A549 (cell line): ENCODE measurements around the gene DLG1. TPM values are rescaled to one million over a fixed set of nuclear protein-coding genes. Genes with fewer than 3 reads are reported as not detected.

Source experiments
- ATAC-seq, 2 experiments: fragments of 200-7000 bp in 1 of 2; fragments of >200 bp in 1 of 2; cut with Nextera tagmentation in 1 of 2; cut with Tn5 transposase in 1 of 2; 3 replicates each; pipeline versions ENCODE4 v1.8.0 to v1.9.1; 2018 to 2020; ENCODE audit warnings: mild to moderate bottlenecking in 1 of 2, moderate library complexity in 1 of 2
- CTCF ChIA-PET: fragments of 300-600 bp; sonication (Branson Sonifier 250); formaldehyde crosslinking; extraction: SDS; loops from one replicate; lab custom pipeline; 2021; ENCODE audit warnings: antibody characterized with exemption, inconsistent platforms; lab: Yijun Ruan, JAX
- POLR2A ChIA-PET: fragments of 350-600 bp; formaldehyde crosslinking; extraction: SDS; loops from one replicate; lab custom pipeline; 2021; ENCODE audit warnings: antibody characterized with exemption, inconsistent platforms; lab: Yijun Ruan, JAX
- DNase-seq, 2 experiments: peaks; one replicate each; pipeline versions ENCODE4 v3.0.0 to v3.0.0-alpha.2; 2011 to 2016; ENCODE audit warnings: low read depth in 1 of 2, low spot score in 1 of 2
- FAIRE-seq: peaks from 2 replicates; lab custom pipeline; 2011; peaks lifted over from hg19 to GRCh38; lab: Jason Lieb, UNC
- H3K27ac ChIP-seq, 2 experiments: fragments of >200 bp; sonication (Bioruptor Twin); formaldehyde crosslinking; 3 replicates each; pipeline ENCODE4 v1.5.1; 2016 to 2017
- H3K4me1 ChIP-seq: fragments of >200 bp; sonication (Bioruptor Twin); formaldehyde crosslinking; 3 replicates; pipeline ENCODE4 v1.6.1; 2016
- H3K4me2 ChIP-seq: fragments of >200 bp; sonication (Bioruptor Twin); formaldehyde crosslinking; 3 replicates; pipeline ENCODE4 v1.6.1; 2016
- H3K4me3 ChIP-seq: fragments of >200 bp; sonication (Bioruptor Twin); formaldehyde crosslinking; 3 replicates; pipeline ENCODE4 v1.5.1; 2016
- H3K9me3 ChIP-seq: fragments of >200 bp; sonication (Bioruptor Twin); formaldehyde crosslinking; 3 replicates; pipeline ENCODE4 v1.6.1; 2016
- CBX2 ChIP-seq: fragments of 200-600 bp; sonication (generic); IDR thresholded peaks from 2 replicates; pipeline ENCODE4 v1.6.1; 2016; ENCODE audit warnings: low read depth, mild to moderate bottlenecking, borderline replicate concordance
- CBX8 ChIP-seq: fragments of 200-600 bp; sonication (generic); IDR thresholded peaks from 2 replicates; pipeline ENCODE4 v1.6.1; 2016
- CHD4 ChIP-seq: fragments of 200-600 bp; sonication (generic); IDR thresholded peaks from 2 replicates; pipeline ENCODE4 v1.6.1; 2016; ENCODE audit warnings: antibody characterized with exemption, mild to moderate bottlenecking, borderline replicate concordance
- EHF ChIP-seq: fragments of 250-450 bp; sonication (Bioruptor Pico); IDR thresholded peaks from 2 replicates; pipeline ENCODE4 v1.5.0; 2020; ENCODE audit warnings: mild to moderate bottlenecking
- EP300 ChIP-seq, 2 experiments: fragments of >200 bp; sonication (Bioruptor Twin); formaldehyde crosslinking; IDR thresholded peaks; 2 replicates in 1 of 2; 3 replicates in 1 of 2; pipeline ENCODE4 v1.6.1; 2016 to 2017
- ESRRA ChIP-seq: fragments of 150-350 bp; IDR thresholded peaks from 2 replicates; pipeline ENCODE4 v1.6.1; 2014; ENCODE audit warnings: mild to moderate bottlenecking, low read length, borderline replicate concordance
- FOSL2 ChIP-seq, 2 experiments: fragments of 450-650 bp in 1 of 2; fragments of >200 bp in 1 of 2; sonication (Bioruptor Twin) in 1 of 2; formaldehyde crosslinking; IDR thresholded peaks; 2 replicates each; pipeline versions ENCODE4 v1.5.0 to v1.6.1; 2016 to 2020; ENCODE audit warnings: mild to moderate bottlenecking in 1 of 2, moderate library complexity in 1 of 2
- HDAC2 ChIP-seq: fragments of 200-600 bp; sonication (generic); IDR thresholded peaks from 2 replicates; pipeline ENCODE4 v1.6.1; 2016
- HES2 ChIP-seq: fragments of >200 bp; sonication (Bioruptor Twin); formaldehyde crosslinking; IDR thresholded peaks from 2 replicates; pipeline ENCODE4 v1.6.1; 2016
- HOXA7 ChIP-seq: fragments of 250-450 bp; sonication (Bioruptor Pico); IDR thresholded peaks from 2 replicates; pipeline ENCODE4 v1.5.0; 2020; ENCODE audit warnings: mild to moderate bottlenecking, moderate library complexity
- HOXB13 ChIP-seq: fragments of 250-450 bp; sonication (Bioruptor Pico); IDR thresholded peaks from 2 replicates; pipeline ENCODE4 v1.5.0; 2020; ENCODE audit warnings: low read depth, mild to moderate bottlenecking, moderate library complexity
- HOXB5 ChIP-seq: fragments of 250-450 bp; sonication (Bioruptor Pico); IDR thresholded peaks from 2 replicates; pipeline ENCODE4 v1.5.0; 2020; ENCODE audit warnings: mild to moderate bottlenecking, moderate library complexity
- JUN ChIP-seq, 2 experiments: fragments of >200 bp; sonication (Bioruptor Twin); formaldehyde crosslinking; IDR thresholded peaks; 2 replicates in 1 of 2; 3 replicates in 1 of 2; pipeline ENCODE4 v1.6.1; 2016 to 2017
- JUNB ChIP-seq: fragments of >200 bp; sonication (Bioruptor Twin); formaldehyde crosslinking; IDR thresholded peaks from 2 replicates; pipeline ENCODE4 v1.6.1; 2016
- KDM1A ChIP-seq: fragments of 200-600 bp; sonication (generic); IDR thresholded peaks from 2 replicates; pipeline ENCODE4 v1.6.1; 2016; ENCODE audit warnings: low read depth, mild to moderate bottlenecking
- MAFK ChIP-seq: fragments of 450-650 bp; IDR thresholded peaks from 2 replicates; pipeline ENCODE4 v1.6.1; 2014; ENCODE audit not compliant: partially characterized antibody
- MYC ChIP-seq: IDR thresholded peaks from 2 replicates; pipeline ENCODE4 v1.6.1; 2012; ENCODE audit warnings: mild to moderate bottlenecking, inconsistent platforms, low read length, improper control_type of control experiment, borderline replicate concordance
- NPAS2 ChIP-seq: fragments of 250-450 bp; sonication (Bioruptor Pico); IDR thresholded peaks from 2 replicates; pipeline ENCODE4 v1.8.0; 2022; ENCODE audit warnings: mild to moderate bottlenecking, moderate library complexity, borderline replicate concordance
- NR3C1 ChIP-seq: fragments of >200 bp; sonication (Bioruptor Twin); formaldehyde crosslinking; IDR thresholded peaks from 3 replicates; pipeline ENCODE4 v1.6.1; 2017
- PHF8 ChIP-seq: fragments of 200-600 bp; sonication (generic); IDR thresholded peaks from 2 replicates; pipeline ENCODE4 v1.6.1; 2016; ENCODE audit warnings: low read depth, mild to moderate bottlenecking, antibody characterized with exemption, moderate library complexity, borderline replicate concordance
- POLR2AphosphoS2 ChIP-seq: conservative IDR thresholded peaks from 2 replicates; pipeline ENCODE4 v1.6.1; 2012; ENCODE audit warnings: low read length, improper control_type of control experiment, inconsistent platforms
- RFX5 ChIP-seq: fragments of 450-650 bp; IDR thresholded peaks from 2 replicates; pipeline ENCODE4 v1.7.1; 2014; ENCODE audit warnings: antibody characterized with exemption, mild to moderate bottlenecking, moderate library complexity
- SMC3 ChIP-seq: fragments of >200 bp; sonication (Bioruptor Twin); formaldehyde crosslinking; IDR thresholded peaks from 3 replicates; pipeline ENCODE4 v1.6.1; 2018; ENCODE audit warnings: inconsistent platforms
- TFCP2L1 ChIP-seq: fragments of 250-450 bp; sonication (Bioruptor Pico); IDR thresholded peaks from 2 replicates; pipeline ENCODE4 v1.5.0; 2021; ENCODE audit warnings: mild to moderate bottlenecking
- TP53 ChIP-seq: fragments of 250-450 bp; sonication (Bioruptor Pico); IDR thresholded peaks from 2 replicates; pipeline ENCODE4 v1.5.0; 2021; ENCODE audit warnings: mild to moderate bottlenecking, moderate library complexity
- ZFP36 ChIP-seq: fragments of 450-650 bp; IDR thresholded peaks from 2 replicates; pipeline ENCODE4 v1.6.1; 2014; ENCODE audit warnings: borderline replicate concordance; ENCODE audit not compliant: partially characterized antibody
- WGBS: methylation state at CpG from one replicate; pipeline ENCODE4 v1.1.6; 2017; ENCODE audit errors: missing lambda C conversion rate; 5-methylcytosine and 5-hydroxymethylcytosine counted together
- polyA plus RNA-seq, 4 experiments: library from polyadenylated mRNA; depleted of rRNA in 3 of 4; stranded (reverse); fragments of >200 nt; fragmentation: RNase III in 1 of 4; extraction: RNeasy Plus Mini Kit Qiagen cat#74134 plus additional on column Dnase treatment in 1 of 4; gene quantifications; 2 replicates in 3 of 4; 3 replicates in 1 of 4; pipeline ENCODE4 v1.2.3, GENCODE V29; 2011 to 2017
- TF ChIP-seq, protein P1 (sequence below): fragments of 150-350 bp; IDR thresholded peaks from 2 replicates; pipeline ENCODE4 v1.6.1; 2014; ENCODE audit warnings: low read depth, mild to moderate bottlenecking, low read length
- TF ChIP-seq, protein P2 (sequence below): IDR thresholded peaks from 2 replicates; pipeline ENCODE4 v1.6.1; 2012; ENCODE audit warnings: low read depth, borderline replicate concordance
- TF ChIP-seq, protein P3 (sequence below): fragments of 450-650 bp; IDR thresholded peaks from 2 replicates; pipeline ENCODE4 v1.6.1; 2014; ENCODE audit warnings: antibody characterized with exemption
- TF ChIP-seq, protein P4 (sequence below): IDR thresholded peaks from 2 replicates; pipeline ENCODE4 v1.6.1; 2012

DLG1 gene
- polyA plus RNA-seq, 2 of the 4 experiments (the other 2 are of a cell fraction) = 27.0 to 33.9 TPM

DNA sequence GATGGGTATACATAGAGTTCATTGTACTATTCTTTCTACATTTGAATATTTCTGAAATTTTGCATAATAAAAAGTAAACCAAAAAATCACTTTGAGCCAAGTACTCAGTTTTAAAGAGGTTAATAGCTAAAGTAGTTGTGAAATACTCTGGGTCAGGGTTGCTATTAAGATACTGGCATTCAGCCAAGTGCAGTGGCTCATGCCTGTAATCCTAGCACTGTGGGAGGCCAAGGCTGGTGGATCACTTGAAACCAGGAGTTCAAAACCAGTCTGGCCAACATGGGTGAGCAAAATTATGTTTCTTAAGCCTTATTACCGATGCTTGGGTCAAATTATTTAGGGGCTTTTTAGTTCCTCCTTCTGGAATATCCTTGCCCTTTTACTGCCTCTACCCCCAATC, 146.8 kb downstream of the DLG1 start:
- TF ChIP-seq TP53 (no peak), ESRRA (no peak), EP300 (IDR thresholded peaks at IDR 0.05) (no peak), CHD4 (no peak), JUN (IDR thresholded peaks at IDR 0.05) (no peak), MYC (no peak), TFCP2L1 (CRISPR knock-in tag) (no peak), KDM1A (no peak), CBX8 (no peak), HDAC2 (no peak), NPAS2 (CRISPR knock-in tag) (no peak), RFX5 (no peak), NR3C1 (no peak), HOXB5 (CRISPR knock-in tag) (no peak)
- TF ChIP-seq, protein P1, sequence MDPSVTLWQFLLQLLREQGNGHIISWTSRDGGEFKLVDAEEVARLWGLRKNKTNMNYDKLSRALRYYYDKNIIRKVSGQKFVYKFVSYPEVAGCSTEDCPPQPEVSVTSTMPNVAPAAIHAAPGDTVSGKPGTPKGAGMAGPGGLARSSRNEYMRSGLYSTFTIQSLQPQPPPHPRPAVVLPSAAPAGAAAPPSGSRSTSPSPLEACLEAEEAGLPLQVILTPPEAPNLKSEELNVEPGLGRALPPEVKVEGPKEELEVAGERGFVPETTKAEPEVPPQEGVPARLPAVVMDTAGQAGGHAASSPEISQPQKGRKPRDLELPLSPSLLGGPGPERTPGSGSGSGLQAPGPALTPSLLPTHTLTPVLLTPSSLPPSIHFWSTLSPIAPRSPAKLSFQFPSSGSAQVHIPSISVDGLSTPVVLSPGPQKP = no peak
- TF ChIP-seq, protein P2, sequence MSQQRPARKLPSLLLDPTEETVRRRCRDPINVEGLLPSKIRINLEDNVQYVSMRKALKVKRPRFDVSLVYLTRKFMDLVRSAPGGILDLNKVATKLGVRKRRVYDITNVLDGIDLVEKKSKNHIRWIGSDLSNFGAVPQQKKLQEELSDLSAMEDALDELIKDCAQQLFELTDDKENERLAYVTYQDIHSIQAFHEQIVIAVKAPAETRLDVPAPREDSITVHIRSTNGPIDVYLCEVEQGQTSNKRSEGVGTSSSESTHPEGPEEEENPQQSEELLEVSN = no peak
- TF ChIP-seq, protein P3, sequence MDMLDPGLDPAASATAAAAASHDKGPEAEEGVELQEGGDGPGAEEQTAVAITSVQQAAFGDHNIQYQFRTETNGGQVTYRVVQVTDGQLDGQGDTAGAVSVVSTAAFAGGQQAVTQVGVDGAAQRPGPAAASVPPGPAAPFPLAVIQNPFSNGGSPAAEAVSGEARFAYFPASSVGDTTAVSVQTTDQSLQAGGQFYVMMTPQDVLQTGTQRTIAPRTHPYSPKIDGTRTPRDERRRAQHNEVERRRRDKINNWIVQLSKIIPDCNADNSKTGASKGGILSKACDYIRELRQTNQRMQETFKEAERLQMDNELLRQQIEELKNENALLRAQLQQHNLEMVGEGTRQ = no peak
- TF ChIP-seq, all 56 proteins: peak for 0
- CTCF ChIA-PET = interaction anchor here (0.5 to 1.0 kb wide), 2 partner anchors 9 to 34 kb away, joined by 3 read pairs; no protein-coding TSS in a partner anchor
- POLR2A ChIA-PET = no interaction called here
- Histone ChIP-seq H3K4me1 (peaks cover 6% of the 10 kb centered on the region; the same call in 2 of the 3 replicates), H3K27ac (no peak overlapping the region), H3K4me2 (no peak overlapping the region), H3K4me3 (no peak overlapping the region), H3K9me3 (peaks cover 5% of the 10 kb centered on the region; the same call in 2 of the 3 replicates)
- ATAC-seq (no peak), FAIRE-seq (no peak), DNase-seq (peak in 1 of 2 experiments; percentile 26)
- WGBS = 59% methylated on average over 1 of the region's 1 CpG

GRCh38 chr3:197149528-197149927, 148.9 kb downstream of the DLG1 start:
- TF ChIP-seq PHF8 = no peak
- no peak for TF ChIP-seq JUN (IDR thresholded peaks at IDR 0.05)
- TF ChIP-seq HES2 = no peak
- no peak for TF ChIP-seq CBX2
- no peak for TF ChIP-seq FOSL2 (IDR thresholded peaks at IDR 0.05)
- TF ChIP-seq FOSL2 (CRISPR knock-in tag; IDR thresholded peaks at IDR 0.05) = no peak
- TF ChIP-seq, protein P3 = no peak
- no peak for TF ChIP-seq RFX5
- no peak for TF ChIP-seq HOXA7 (CRISPR knock-in tag)
- TF ChIP-seq HOXB13 (CRISPR knock-in tag) = no peak
- no peak for TF ChIP-seq EHF (CRISPR knock-in tag)
- no peak for TF ChIP-seq ZFP36
- no peak for TF ChIP-seq NR3C1
- TF ChIP-seq CBX8 = no peak
- TF ChIP-seq SMC3 = no peak
- TF ChIP-seq, protein P4, sequence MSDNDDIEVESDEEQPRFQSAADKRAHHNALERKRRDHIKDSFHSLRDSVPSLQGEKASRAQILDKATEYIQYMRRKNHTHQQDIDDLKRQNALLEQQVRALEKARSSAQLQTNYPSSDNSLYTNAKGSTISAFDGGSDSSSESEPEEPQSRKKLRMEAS = no peak
- TF ChIP-seq, protein P2 = no peak
- no peak for TF ChIP-seq POLR2AphosphoS2
- no peak for TF ChIP-seq NPAS2 (CRISPR knock-in tag)
- TF ChIP-seq MAFK = no peak
- no peak for TF ChIP-seq JUNB
- DNase-seq (no peak), FAIRE-seq (no peak), ATAC-seq (no peak)
- POLR2A ChIA-PET = no interaction called here
- WGBS = 97% methylated on average over 3 of the region's 3 CpGs
- H3K4me2 ChIP-seq = no peak overlapping the region
- H3K9me3 ChIP-seq = no peaks in the 10 kb centered on the region
- CTCF ChIA-PET = no interaction called here
- peaks cover 6% of the 10 kb centered on the region; the same call in 2 of the 3 replicates for H3K4me1 ChIP-seq
- no peak overlapping the region for H3K27ac ChIP-seq
- H3K4me3 ChIP-seq = no peak overlapping the region
